HG02884 (cell line): Measurements from ENCODE around the gene AP1G1.
"Not testable (repeated sequence)": the region's sequence is repeated elsewhere in the genome, so short reads cannot be mapped to it uniquely, and the experiment has no call there.

Source experiments
- ATAC-seq: cut with Tn5 transposase; IDR thresholded peaks from one replicate; pipeline ENCODE4 v1.9.1; 2021; ENCODE audit warnings: mild to moderate bottlenecking, moderate library complexity; ENCODE audit not compliant: unreplicated experiment

AP1G1 gene

GRCh38 chr16:71811261-71811803 is 2.7 kb upstream of the AP1G1 start:
- no peak for ATAC-seq

- ATAC-seq = not testable (repeated sequence)
Observed at GRCh38 chr16:71810155-71810530, 1.5 kb upstream of the AP1G1 start.

- peak; percentile 40 for ATAC-seq
Observed at GRCh38 chr16:71807905-71808592, 585 bp downstream of the AP1G1 start.

GRCh38 chr16:71803305-71803690 is 5.3 kb downstream of the AP1G1 start:
- no peak for ATAC-seq

- no peak for ATAC-seq
Observed at GRCh38 chr16:71796501-71797097, 12.0 kb downstream of the AP1G1 start.

GRCh38 chr16:71794943-71795342 is 13.7 kb downstream of the AP1G1 start:
- ATAC-seq = no peak

- ATAC-seq = no peak
Observed at GRCh38 chr16:71794018-71794417, 14.6 kb downstream of the AP1G1 start.

- ATAC-seq = no peak
Observed at GRCh38 chr16:71792176-71792575, 16.5 kb downstream of the AP1G1 start.

GRCh38 chr16:71790329-71790728 is 18.3 kb downstream of the AP1G1 start:
- not testable (repeated sequence) for ATAC-seq

GRCh38 chr16:71789136-71789535 is 19.5 kb downstream of the AP1G1 start:
- ATAC-seq = no peak

GRCh38 chr16:71788578-71788977 is 20.1 kb downstream of the AP1G1 start:
- ATAC-seq = no peak

GRCh38 chr16:71785143-71785542 is 23.5 kb downstream of the AP1G1 start:
- ATAC-seq = not testable (repeated sequence)

GRCh38 chr16:71784093-71784492 is 24.5 kb downstream of the AP1G1 start:
- no peak for ATAC-seq

GRCh38 chr16:71781741-71782140 is 26.9 kb downstream of the AP1G1 start:
- no peak for ATAC-seq

GRCh38 chr16:71780521-71781089 is 28.0 kb downstream of the AP1G1 start:
- ATAC-seq = no peak

GRCh38 chr16:71778780-71779179 is 29.9 kb downstream of the AP1G1 start:
- no peak for ATAC-seq

GRCh38 chr16:71777329-71777728 is 31.3 kb downstream of the AP1G1 start:
- no peak for ATAC-seq

- no peak for ATAC-seq
Observed at GRCh38 chr16:71775949-71776348, 32.7 kb downstream of the AP1G1 start.

GRCh38 chr16:71771571-71771970 is 37.1 kb downstream of the AP1G1 start:
- no peak for ATAC-seq

GRCh38 chr16:71769222-71769621 is 39.4 kb downstream of the AP1G1 start:
- ATAC-seq = no peak

- no peak for ATAC-seq
Observed at GRCh38 chr16:71767060-71767900, 41.4 kb downstream of the AP1G1 start.
